Measurements from ENCODE around the gene JMJD4.

Gene JMJD4

GRCh38 chr1:227734856-227735538 is at the start of gene JMJD4, which contains the start of gene SNAP47:
JMJD4 (minus strand) TSS chr1:227735302; CDS start chr1:227735273, 29 bp downstream.
SNAP47 (plus strand) TSS chr1:227735435; CDS start chr1:227747737, 12,302 bp downstream.
- DNase-seq (ENCODE audit: low read depth in 2 of 2): peak; percentile 86 to 88

- DNase-seq (ENCODE audit: low read depth in 2 of 2): no peak
Measured at GRCh38 chr1:227782226-227782625, 47.1 kb upstream of the JMJD4 start.

- no peak for DNase-seq (ENCODE audit: low read depth in 2 of 2)
Measured at GRCh38 chr1:227781314-227781930, 46.3 kb upstream of the JMJD4 start.

- no peak for DNase-seq (ENCODE audit: low read depth in 2 of 2)
Measured at GRCh38 chr1:227780101-227781044, 45.3 kb upstream of the JMJD4 start.

GRCh38 chr1:227779685-227780084 is 44.6 kb upstream of the JMJD4 start:
- DNase-seq (ENCODE audit: low read depth in 2 of 2): no peak

- no peak for DNase-seq (ENCODE audit: low read depth in 2 of 2)
Measured at GRCh38 chr1:227779021-227779441, 43.9 kb upstream of the JMJD4 start.

- no peak for DNase-seq (ENCODE audit: low read depth in 2 of 2)
Measured at GRCh38 chr1:227778401-227778947, 43.4 kb upstream of the JMJD4 start.

- DNase-seq (ENCODE audit: low read depth in 2 of 2): no peak
Measured at GRCh38 chr1:227777646-227778045, 42.5 kb upstream of the JMJD4 start.

GRCh38 chr1:227777156-227777555 is 42.1 kb upstream of the JMJD4 start:
- no peak for DNase-seq (ENCODE audit: low read depth in 2 of 2)

- DNase-seq (ENCODE audit: low read depth in 2 of 2): no peak
Measured at GRCh38 chr1:227776331-227776771, 41.2 kb upstream of the JMJD4 start.

GRCh38 chr1:227775841-227776240 is 40.7 kb upstream of the JMJD4 start:
- DNase-seq (ENCODE audit: low read depth in 2 of 2): no peak

GRCh38 chr1:227774821-227775661 is 39.9 kb upstream of the JMJD4 start:
- no peak for DNase-seq (ENCODE audit: low read depth in 2 of 2)

- no peak for DNase-seq (ENCODE audit: low read depth in 2 of 2)
Measured at GRCh38 chr1:227774051-227774731, 39.1 kb upstream of the JMJD4 start.

- DNase-seq (ENCODE audit: low read depth in 2 of 2): no peak
Measured at GRCh38 chr1:227773558-227773957, 38.5 kb upstream of the JMJD4 start.

- no peak for DNase-seq (ENCODE audit: low read depth in 2 of 2)
Measured at GRCh38 chr1:227771771-227772170, 36.7 kb upstream of the JMJD4 start.

GRCh38 chr1:227771326-227771725 is 36.2 kb upstream of the JMJD4 start:
- DNase-seq (ENCODE audit: low read depth in 2 of 2): no peak

GRCh38 chr1:227770812-227771211 is 35.7 kb upstream of the JMJD4 start:
- no peak for DNase-seq (ENCODE audit: low read depth in 2 of 2)

- DNase-seq (ENCODE audit: low read depth in 2 of 2): no peak
Measured at GRCh38 chr1:227769936-227770494, 34.9 kb upstream of the JMJD4 start.

- DNase-seq (ENCODE audit: low read depth in 2 of 2): no peak
Measured at GRCh38 chr1:227769047-227769935, 34.2 kb upstream of the JMJD4 start.
